Medulla oblongata (tissue), 1 donor: ENCODE data around the gene GTSE1.
A peak's percentile ranks its signal among the peaks of the same experiment; 100 is the strongest.

Experiments used
- DNase-seq: peaks from one replicate; pipeline ENCODE4 v3.0.0-alpha.2; 2015; ENCODE audit errors: extremely low spot score

GTSE1 gene

GRCh38 chr22:46326066-46326680, 29.5 kb downstream of the GTSE1 start:
- no peak for DNase-seq

DNA sequence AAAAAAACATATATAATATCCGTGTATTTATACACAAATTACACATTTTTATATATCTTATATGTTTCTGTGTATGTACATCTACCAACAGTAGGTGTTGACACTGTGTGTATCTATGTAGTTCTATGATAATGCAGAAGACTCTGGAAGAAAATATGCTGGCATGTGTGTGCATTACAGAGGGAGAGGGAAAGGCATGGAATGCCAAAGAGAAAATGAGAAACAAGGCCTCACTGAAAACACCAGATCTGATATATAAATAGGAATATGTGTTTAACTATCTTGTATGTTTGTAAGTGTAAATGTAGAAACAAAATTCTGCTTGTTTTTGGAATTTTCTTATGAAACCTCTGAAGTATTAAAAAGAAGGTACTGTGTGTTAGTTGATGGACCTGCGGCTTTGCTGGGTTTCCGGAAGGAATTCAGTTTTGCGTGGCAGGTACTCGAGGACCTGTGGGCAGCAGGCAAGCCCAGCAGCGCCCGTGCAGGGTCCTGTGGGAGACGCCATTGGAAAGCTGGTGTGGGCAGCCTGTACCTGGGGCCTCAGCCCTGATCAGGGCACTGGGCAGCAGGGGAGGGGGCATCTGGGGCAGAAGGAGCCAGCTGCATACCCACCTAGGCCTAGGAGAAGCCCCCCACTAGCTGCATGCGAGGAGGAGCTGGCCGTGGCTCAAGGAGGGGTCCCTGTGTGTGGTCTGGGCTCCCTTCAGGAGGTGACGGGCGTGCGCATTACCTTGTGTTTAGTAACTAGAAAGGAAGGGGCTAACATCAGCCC, 31.2 kb downstream of the GTSE1 start:
- DNase-seq: no peak

- DNase-seq: no peak
Measured at GRCh38 chr22:46328797-46329196, 32.1 kb downstream of the GTSE1 start.

DNA sequence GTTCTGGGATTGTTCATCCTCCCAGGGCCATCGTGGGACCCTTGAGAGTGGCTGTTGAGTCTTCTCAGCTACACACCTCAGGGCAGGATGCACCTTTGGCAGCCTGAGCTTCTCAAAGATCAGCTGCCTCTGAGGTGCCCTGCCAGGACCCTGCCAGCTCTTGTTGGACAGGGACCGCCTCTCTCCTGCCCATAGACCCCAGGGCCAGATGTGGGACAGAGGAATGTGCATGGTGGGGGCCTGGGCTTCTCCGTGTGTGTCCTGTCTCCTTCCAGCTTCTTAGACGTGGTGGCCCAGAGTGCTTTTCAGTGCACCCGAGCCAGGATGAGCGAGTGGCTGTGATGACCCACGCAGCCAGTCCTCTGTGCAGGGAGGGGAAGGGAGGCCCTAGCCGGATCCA, 32.9 kb downstream of the GTSE1 start:
- DNase-seq: no peak

GRCh38 chr22:46330426-46330825, 33.8 kb downstream of the GTSE1 start:
- no peak for DNase-seq

DNA sequence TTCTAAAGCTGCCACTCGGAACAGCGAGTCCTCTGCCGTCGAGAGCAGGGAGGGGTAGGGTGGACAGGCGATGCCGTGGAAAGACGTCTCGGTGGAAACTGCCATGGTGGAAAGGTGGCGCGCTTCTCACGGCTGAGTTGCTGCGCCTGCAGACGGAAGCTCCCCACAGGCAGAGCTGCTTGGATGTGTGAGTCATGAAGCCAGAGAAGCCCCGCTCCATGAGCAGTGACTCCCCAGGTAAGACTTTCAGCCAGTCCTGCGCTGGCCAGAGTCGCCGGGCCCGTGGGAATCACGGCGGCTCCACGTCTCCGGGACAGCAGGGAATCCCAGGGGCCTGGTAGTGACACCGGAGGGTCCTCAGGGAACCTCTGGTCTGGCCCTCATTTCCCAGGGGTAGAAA, 34.8 kb downstream of the GTSE1 start:
- DNase-seq: no peak

DNA sequence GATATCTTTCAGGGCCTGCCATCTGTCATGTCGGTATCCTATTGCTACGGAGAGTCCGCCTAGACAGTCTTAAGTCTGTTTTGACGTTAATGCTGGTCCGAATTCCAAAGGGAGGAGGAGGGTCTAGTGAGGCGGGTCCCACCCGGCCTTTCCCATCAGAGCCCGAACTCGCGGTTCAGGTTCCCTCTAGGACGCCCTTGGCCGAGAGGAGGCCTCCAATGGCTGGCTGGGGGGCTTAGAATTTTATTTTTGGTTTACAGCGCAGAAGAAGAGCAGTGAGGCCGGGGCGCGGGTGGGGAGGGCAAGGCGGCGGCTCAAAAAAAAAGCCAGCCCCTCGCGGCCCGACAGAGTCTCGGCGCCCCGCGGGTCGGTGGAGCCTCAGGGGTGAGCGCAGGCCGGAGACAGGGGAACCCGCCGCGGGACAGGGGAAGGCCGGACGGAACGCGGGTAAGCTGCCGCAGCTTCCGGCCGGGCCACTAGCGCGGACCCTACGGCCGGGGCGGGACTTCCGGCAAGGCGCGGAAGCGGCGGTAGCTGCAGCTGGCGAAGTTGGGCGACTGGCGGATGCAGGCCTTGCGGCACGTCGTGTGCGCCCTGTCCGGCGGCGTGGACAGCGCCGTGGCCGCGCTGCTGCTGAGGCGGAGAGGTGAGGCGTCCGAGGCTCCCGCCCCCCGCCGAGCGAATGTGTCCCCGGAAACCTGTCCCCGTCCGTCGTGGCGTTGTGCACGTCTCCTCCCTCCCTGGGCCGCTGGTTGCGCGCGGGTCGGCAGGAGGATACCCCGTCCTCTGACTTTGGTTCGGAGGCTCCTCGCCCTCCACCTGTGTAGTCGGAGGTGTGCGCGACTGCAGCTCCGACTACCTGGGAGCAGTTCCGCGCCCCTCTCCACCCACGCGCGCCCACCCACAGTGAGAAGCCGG, 38.8 kb downstream of the GTSE1 start, which contains the start of gene TRMU:
TRMU (plus strand) TSS at position 514 of the 918 bp plus-strand sequence; CDS start at position 565, 51 bp downstream.
- peak; percentile 88 for DNase-seq

GRCh38 chr22:46336119-46337078, 39.7 kb downstream of the GTSE1 start:
- DNase-seq: no peak

DNA sequence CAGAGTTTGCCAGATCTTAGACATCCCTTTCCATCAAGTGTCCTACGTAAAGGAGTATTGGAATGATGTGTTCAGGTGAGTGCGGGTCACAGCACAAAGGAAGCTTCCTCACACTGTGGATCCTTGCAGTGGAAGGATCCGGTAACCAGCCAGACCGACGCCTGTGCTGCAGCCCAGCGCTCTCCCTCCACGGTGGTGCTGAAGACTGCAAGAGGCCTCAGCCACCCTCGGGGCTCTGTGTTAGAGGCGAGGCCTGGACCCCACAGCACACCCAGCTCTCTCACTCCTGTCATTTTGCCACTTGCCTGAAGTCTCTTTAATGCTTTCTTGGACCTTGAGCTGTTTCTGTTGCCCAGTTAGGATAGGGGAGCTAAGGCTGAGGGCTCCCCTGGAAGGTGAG, 41.2 kb downstream of the GTSE1 start:
- DNase-seq: no peak

DNA sequence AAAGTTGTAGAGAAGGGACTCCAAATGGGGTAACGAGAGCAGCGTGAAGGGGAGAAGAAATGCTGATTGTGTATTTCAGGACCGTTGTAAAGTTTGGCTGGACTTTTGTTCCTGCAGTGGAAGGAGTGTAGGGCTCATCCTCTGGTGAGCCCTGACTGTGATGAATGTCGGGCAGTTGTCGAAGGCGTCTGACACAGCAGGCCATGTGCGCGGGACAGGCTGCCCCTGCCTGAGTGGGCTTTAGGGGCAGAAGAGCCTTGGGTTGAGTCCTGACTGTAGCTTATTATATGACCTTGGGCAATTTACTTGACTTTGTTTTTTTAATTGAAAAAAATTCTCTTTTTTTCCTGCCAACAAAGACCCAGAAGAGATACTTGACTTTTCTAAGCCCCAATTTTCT, 42.0 kb downstream of the GTSE1 start:
- DNase-seq: no peak

DNA sequence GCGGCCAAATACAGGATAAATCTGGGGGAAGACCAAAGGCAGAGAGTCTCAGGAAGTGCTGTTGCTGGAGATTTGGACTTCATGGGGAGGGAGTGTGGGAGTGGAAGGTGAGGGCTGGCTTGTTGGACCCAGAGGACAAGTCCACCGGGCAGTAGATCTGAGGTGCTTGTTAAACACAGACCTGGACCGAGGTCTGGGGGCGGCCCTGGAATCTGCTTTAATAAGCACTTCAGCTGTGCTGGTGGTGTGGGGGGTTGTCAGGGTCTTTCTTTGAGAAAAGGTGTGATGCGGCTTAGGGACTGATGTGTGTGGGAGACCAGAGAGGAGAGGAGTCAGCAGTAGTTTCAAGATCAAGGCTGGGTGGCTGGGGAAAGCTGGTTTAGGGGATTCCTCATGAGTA, 43.3 kb downstream of the GTSE1 start:
- no peak for DNase-seq

DNA sequence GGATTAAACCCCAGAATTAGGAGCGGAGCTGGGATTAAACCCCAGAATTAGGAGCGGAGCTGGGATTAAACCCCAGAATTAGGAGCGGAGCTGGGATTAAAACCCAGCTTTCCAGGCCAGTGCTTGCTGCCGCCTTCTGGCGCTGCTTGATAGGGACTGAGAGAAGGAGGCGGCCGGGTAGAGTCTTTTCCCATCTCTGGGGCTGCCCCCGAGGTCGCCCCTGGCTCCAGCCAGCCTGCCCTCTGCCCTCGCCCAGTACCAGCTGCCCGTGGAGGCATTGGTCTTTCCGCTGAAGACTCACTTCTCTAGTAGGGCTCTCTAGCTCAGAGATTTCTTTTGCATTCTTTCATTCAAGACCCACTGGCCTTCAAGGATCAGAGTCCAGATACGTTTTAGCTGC, 44.0 kb downstream of the GTSE1 start:
- DNase-seq: no peak

DNA sequence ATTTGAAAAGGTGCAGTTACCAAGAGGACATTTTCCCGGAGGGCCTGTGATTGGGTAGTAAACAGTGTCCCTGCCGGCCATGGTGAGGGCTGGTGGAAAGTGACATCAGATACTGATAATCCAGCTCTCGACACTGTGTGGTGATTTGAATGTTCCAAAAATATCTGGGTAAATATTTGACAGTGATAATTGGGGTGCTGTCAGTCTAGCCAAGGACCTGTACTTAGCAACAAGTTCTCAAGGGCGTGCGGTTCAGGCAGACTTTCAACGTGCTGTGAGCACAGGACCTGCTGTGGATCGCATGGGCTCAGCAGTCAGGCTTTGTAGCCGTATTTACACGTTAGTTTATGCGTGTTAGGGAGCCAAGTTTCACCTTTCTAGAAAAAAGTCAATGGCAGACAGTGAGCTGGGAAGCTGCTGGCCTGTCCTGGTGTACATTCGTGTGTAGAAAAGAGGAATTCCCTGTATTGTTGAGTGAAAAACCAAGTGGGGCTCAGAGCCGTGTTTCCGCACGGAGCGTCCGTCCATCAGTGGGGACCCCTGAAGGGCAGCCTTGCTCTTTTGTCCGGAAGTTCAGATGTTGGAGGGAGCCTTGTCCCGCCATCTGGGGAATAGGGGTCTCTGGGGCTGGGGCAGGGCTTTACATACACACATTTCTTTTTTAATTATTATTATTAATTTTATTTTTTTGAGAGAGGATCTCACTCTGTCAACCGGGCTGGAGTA, 50.2 kb downstream of the GTSE1 start:
- DNase-seq: no peak

- no peak for DNase-seq
Measured at GRCh38 chr22:46347646-46348045, 51.0 kb downstream of the GTSE1 start.

DNA sequence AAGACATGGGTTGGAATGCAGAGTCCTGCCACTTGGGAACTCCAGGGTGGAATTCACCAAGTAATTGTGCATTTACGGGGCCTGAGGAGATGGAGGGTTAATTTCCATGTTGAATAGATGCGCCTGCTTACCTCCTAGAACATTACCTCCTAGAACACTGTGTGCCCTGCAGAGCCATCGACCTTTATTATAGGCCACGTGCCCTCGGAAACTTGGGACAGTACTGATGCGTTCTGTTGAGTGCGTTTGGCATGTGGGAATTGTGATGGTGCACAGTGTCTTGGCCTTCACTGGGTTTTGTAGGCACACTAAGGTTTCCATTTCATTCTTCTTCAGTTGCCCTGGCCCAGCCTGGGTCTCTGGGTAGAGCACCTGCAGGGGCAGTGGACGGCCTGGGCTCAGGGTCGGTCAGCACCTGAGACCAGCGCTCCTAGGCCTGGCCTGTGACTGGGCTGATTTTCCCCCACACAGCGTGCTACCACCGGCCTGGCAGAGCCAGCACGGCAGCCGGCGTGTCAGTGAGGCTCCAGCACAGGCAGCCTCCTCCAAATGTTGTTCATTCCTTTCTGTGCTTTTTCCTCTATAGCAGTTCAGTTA, 51.5 kb downstream of the GTSE1 start:
- no peak for DNase-seq

DNA sequence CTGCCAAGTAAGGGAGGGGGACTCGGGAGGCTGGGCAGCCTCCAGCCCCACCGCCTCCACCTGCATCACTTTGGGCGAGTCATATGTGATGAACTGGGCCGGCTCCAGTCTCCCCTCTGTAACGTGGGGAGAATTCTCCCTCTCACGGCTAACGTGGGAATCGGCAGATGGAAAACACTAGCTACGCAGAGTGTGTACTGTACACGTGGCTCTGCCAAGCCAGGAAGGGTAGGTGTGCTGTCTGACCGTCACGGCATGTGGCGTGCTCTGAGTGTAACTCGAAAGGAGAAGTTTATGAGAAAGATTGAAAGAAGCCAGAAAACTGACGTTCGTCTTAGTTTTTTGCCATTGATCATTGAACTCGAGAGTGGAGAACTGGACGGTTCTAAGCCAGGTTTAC, 52.6 kb downstream of the GTSE1 start:
- no peak for DNase-seq

DNA sequence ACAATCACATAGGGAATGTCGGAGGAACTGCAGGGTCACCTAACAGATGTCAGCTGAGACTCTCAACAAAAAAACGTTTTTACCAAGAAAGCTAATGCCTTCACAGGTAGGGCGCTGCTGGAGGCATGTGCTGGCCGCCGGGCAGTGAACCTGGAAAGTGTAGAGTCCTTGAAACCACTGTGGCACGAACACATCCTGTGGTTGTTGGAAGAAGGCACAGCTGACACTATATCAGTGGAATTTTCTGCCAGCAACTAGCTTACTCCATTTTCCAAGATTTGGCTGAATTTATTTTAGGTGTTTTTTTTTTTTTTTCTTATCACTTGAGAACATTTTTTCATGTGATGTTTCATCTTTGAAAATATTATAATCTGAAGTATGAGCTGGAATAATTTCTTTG, 53.0 kb downstream of the GTSE1 start:
- no peak for DNase-seq

DNA sequence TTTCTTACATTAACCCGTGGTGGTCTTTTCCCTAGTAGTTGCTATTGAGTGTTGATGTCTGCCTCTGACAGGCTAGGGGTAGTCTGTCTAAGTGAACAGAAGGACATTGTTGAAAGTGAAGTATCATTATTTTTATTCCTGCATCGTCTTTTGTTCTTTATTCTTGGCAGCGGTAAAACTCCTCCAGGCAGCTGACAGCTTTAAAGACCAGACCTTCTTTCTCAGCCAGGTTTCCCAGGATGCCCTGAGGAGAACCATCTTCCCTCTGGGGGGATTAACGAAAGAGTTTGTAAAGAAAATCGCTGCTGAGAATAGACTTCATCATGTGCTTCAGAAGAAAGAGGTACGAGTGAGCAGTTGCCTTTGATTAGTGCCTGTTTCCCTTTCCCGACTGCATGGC, 53.5 kb downstream of the GTSE1 start:
- peak; percentile 52 for DNase-seq

DNA sequence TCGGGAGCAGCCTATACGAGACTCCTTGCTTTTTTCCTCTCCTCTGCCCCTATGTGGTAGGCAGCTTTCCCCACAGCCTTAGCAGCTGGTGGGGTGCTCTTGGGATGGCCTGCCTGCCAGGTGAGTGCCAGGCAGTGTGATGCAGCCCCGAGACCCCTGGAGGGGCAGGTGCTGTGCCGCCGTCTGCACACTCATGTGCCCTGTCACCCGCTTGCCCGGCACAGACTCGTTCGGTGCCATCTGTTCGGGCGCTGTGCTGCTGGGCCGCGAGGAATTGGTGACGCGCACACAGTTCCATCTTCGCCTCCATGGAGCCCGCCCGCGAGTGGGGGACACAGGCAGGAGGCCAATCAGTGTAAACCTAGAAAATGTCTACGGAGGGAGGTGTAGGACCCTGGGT, 54.0 kb downstream of the GTSE1 start:
- no peak for DNase-seq

DNA sequence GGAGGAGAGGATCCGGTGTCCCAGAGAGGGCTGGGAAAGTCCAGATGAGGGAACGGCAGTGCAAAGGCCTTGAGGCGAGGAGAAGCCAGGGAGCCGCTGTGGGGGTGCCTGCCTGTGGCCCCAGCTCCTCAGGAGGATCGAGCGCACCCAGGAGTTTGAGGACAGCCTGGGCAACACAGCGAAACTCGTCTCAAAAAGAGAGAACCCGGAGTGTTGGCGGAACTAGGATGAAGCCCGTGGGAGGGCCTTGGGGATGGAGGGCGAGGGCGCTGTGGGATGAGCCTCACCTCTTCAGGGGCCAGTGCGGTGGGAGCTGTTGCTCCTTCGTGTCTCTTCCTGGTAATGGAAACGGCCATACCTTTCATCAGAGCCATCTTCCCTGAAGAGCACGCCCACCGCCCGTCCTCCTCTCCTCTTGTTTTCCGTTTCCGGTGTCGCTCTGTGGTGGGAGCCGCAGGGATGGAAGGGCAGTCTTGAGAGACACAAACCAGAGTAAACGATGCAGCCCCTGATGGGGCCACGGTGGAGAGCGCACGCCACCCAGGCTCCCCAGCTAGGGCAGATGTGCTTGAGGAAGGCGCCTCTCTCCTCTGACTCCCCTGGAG, 54.6 kb downstream of the GTSE1 start:
- no peak for DNase-seq
